MV-4-11 (cell line): Measurements from ENCODE around the gene ZNF652.
A peak's percentile ranks its signal among the peaks of the same experiment; 100 is the strongest.

Experiments used
- DNase-seq: peaks from one replicate; lab custom pipeline; 2025; lab: John Stamatoyannopoulos, UW

The ZNF652 gene

GRCh38 chr17:49361902-49362722 is at the start of gene ZNF652:
ZNF652 (minus strand) TSS chr17:49362250; CDS start chr17:49317725, 44,525 bp downstream.
- DNase-seq, result peak; percentile 52

DNA sequence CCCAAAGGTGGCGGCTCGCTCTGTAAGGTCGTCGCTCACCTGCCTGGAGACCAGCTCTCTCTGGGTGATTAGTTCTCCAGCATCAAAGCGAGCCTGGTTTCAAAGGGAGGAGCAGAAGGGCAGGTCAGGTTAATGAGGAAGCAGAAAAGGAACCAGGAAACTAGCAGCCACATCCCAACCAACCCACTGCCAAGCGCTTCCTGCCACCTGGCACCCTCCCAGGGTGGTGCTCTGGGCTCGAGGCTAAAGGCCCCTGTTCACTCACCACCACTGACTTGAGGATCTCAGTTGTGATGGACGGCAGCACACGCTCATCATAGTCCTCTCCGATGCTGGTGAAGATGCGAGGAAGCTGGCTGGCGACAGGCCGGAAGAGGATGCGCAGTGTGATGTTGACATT is 47.0 kb upstream of the ZNF652 start:
- DNase-seq, result no peak

- DNase-seq, result peak; percentile 54
Measured at GRCh38 chr17:49407981-49408501, 46.0 kb upstream of the ZNF652 start.

- no peak for DNase-seq
Measured at GRCh38 chr17:49407086-49407485, 45.0 kb upstream of the ZNF652 start.

DNA sequence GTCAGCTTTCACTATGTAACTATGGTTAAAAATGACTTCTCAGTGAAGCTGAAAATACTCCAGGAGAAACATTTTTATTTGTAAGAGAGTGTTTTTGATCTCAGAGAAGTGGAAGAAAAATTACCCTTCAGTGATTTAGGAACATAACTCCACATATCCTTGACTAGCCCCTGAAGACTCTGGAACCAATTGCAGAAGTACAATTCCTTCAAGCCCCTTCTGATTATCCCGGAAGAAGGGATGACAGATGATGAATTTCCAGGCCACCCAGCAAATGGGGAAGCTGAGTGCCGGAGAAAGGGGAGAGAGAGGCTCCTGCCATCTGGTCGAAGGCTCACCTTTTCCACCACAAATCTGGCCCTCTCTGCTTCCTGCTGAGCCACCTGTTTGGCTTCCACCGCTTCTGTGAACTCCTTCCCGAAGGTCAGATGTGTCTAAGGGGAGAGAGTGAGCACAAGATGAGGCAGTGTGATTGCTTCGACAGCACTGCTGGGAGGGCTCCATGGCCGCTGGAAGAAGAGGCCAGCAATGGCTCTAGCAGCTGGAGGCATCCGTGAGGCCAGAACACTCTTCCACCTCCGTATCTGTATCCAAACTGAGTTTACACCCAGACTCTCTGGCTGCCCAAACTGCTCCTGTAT is 44.5 kb upstream of the ZNF652 start:
- no peak for DNase-seq

DNA sequence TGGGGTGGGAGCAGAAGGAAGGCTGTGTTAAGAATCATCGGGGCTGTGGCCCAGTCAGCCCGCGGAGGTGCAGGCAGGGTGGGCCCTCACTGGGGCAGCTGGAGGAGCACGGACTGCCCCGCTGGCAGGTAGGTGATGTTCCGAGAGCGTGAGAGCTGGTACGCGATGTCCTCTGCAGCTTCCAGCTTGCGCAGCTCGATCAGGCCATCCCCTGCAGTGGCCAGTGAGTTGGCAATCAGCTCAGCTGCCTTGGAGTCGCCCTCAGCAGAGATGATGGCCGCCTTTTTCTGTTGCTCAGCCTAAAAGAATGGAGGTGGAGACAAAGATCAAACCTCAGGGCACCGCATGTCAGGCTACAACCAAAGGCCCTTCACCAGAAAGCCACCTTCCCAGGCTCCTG is 42.9 kb upstream of the ZNF652 start:
- DNase-seq, result no peak

GRCh38 chr17:49404361-49404760 is 42.3 kb upstream of the ZNF652 start:
- no peak for DNase-seq

DNA sequence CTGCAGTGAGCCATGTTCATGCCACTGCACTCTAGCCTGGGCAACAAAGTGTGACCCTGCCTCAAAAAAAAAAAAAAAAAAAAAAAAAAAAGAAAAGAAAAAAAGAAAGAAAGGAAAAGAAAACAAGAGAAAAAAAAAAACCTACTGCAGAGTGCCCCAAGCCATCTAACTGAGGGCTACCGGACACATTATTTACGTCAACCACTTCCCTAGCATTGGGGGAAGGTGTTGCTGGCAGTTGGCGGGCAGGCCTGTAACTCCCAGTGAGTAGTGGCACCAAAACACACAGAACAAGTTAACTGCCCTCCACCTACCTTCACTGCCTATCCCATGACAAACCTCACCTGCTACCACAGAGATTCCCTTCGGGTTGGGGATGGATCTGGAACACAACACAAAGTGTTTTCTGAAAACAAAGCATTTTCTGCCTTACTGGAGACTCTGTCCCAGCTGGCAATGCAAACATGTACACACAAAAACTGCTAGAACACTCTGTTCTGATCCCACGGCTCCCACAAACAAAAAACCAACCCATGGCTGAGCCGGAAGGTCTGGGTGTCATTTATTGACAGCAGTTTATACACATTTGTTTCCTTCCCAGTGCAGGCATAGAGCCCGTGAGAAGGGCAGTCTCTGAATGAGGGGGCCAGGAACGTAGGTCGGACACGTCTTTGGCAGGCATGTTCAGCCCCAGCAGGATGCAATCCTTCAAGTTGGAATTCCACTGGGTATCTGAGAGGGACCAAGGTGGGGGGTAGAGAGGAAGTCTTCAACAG is 41.7 kb upstream of the ZNF652 start:
- no peak for DNase-seq

GRCh38 chr17:49402706-49403105 is 40.7 kb upstream of the ZNF652 start:
- DNase-seq, result no peak

DNA sequence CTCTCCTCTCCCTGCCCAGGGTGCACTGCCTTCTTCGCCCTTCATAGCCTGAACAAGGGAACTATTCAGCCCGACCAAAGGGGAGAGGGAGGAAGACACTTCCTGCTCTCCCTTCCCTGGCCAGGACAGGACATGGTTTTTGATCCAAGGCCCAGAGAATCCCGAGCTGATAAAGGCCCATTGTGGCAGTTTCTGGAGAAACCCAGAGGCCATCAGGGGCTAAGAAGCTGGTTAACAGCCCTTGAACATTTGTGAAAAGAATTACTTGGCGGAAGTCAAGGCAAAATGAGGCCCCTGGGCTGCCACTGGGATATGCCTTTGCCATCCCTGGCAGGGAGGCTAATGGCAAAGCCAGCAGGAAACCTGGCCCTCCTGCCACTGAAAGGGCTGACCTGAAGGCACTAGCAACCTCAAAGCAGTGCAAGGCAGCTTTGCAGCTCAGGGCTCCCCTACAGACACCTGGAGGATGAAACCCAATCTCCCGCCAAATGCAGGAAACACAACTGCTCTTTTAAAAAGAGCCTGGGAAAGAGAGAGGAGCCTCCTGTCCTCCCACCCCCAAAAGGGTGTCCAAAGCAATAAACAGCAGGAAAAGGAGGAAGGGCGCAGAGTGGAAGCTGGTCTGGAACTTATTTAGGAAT is 40.0 kb upstream of the ZNF652 start:
- no peak for DNase-seq

DNA sequence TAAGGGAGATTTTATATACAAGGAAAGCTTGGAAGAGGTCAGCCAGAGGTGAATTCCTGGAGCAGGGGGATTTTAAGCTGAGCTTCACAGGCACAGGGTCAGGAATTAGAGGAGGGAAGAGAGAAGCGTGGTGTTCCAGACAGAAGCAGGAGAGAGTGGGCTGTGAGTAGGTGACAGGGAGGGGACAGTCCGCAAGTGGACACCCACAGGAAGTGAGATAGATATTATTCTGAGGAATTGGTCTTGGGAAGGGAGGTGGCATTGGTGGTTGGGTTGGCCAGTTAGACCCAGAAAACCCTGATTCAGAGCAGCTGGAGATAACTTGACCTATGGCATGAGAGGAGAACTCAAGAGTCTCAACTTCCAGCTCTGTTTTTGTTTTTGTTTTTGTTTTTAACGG is 37.9 kb upstream of the ZNF652 start:
- no peak for DNase-seq

DNA sequence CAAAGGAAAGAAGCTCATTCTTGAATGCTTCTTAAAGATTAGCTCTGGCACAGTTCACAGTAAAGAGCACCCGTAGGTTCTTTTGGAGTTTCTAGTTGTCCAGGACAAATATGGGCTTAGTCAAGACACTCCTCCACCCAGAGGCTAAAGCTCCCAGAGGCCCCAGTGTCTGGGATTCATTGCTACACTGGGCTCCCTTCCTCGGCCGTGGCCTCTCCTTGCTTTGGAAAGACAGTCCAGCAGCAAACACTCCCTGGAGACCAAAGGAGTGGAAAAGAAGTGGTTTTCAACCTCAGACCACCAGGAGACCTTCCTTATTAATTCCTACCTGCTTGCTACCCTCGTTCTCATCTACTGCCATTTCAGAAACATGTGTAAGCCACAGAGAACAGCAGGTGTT is 35.5 kb upstream of the ZNF652 start:
- DNase-seq, result no peak

- peak; percentile 84 for DNase-seq
Measured at GRCh38 chr17:49393491-49394255, 31.6 kb upstream of the ZNF652 start.

- DNase-seq, result peak; percentile 97
Measured at GRCh38 chr17:49390548-49391324, 28.7 kb upstream of the ZNF652 start.

- DNase-seq, result peak; percentile 58
Measured at GRCh38 chr17:49389514-49390347, 27.7 kb upstream of the ZNF652 start.

DNA sequence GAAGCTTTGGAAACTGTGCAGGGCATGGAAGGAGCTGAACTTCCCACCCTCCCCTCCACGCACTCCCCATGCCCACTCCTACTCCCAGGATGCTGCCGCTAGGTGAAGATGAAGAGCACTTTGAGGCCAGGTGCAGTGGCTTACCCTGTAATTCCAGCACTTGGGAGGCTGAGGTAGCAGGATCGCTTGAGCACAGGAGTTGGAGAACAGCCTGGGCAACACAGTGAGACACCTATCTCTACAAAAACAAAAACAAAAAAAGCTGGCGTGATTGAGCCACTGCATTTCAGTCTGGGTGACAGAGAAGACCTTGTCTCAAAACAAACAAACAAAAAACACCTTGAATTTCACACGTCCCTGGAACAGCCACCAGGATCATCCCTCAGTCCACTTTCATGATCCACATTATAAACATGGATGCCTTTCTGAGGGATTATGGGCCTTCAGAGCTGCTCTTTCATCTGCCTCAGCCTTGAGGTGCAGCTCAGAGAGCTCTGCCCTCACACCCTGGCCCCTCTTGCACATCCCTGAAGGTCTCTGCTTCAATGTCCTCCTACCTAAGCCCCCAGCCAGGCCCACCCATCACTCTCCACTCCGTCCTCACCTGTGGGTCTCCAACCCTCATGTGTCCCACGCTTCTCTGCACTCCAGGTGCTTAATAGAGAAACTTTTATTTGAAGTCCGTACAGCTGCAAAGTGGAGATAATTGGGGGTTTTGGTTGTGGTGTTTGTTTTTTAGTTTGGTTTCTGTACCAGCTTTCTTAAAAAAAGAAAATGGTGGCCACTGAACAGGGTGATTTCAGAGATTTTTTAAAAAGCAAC is 26.9 kb upstream of the ZNF652 start:
- no peak for DNase-seq

DNA sequence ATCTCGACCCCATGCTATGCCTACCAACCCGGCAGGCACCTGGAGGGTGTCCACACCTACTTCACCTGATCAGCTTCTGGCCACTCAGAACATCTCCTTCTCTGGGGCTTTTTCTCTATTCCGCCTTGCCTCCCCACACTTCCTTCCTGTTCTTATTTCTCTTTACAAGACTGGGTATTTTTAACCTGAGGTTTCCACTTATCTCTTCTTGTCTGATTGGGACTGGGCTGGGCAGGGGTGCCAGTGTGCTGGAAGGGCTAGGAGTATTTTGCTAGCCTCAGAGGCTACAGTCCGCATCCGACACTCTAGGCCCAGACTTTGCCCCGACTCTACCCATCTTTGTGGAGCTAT is 26.2 kb upstream of the ZNF652 start:
- DNase-seq, result peak; percentile 73

DNA sequence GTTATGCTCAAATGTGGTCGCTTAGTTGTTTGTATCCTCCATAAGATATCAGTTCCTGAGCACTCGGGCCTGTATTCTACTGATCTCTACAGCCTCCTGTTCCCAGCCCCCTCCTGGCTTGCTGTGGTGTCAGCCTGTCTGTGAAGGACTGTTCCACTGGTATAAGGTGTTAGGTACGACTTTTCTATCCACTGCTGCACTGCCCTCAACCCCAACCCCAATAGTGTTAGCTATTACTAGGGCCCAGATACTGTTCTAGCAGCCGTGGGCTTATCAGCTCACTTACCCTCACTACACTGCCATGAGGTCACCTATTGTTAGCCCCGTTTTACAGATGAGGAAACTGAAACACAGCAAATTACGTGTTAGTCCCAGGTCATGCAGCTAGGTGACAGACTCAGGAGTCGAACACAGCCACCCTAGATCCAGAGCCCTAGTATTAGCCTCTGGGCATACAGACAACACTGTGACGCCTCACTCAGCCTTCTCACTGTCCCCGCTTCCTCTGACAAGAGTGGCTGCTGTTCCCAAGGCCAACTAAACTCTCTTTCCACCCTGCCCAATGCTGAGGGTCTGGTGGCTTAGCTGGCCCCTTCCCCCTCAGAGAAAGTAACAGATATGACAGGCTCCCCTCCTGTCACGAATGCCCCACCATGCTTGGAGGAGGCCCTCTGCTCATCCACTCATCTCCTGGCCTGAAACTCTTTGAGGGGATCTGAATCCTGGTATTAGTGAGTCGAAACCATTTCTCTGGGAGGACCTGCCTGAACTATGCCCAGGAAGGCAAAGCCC is 25.6 kb upstream of the ZNF652 start:
- no peak for DNase-seq
